OCI-LY7 (cell line): ENCODE results near the gene CAPS. TPM values are rescaled to one million over a fixed set of nuclear protein-coding genes. Genes with fewer than 3 reads are reported as not detected.

Source experiments
- BruUV-seq: library from RNA; stranded (reverse); fragments of 400-500 nt; replicated peaks from 2 replicates; lab custom pipeline; 2021; lab: Mats Ljungman, UMichigan
- CTCF ChIA-PET: fragments of 300-600 bp; sonication (Branson Sonifier 250); formaldehyde crosslinking; loops from one replicate; lab custom pipeline; 2022; ENCODE audit warnings: antibody characterized with exemption; ENCODE audit not compliant: unreplicated experiment; lab: Charles Lee
- POLR2A ChIA-PET: fragments of 300-600 bp; sonication (Branson Sonifier 250); formaldehyde crosslinking; loops from one replicate; lab custom pipeline; 2022; ENCODE audit warnings: antibody characterized with exemption; lab: Charles Lee
- DNase-seq: peaks from one replicate; pipeline ENCODE4 v3.0.0-alpha.2; 2015; ENCODE audit warnings: low spot score
- H2AFZ ChIP-seq: fragments of 200-600 bp; sonication (generic), shearing (Covaris generic); 2 replicates; pipeline ENCODE4 v1.6.1; 2014; ENCODE audit warnings: mild to moderate bottlenecking, antibody characterized with exemption, low read length, moderate library complexity
- H3K27ac ChIP-seq: fragments of 200-600 bp; sonication (generic); 2 replicates; pipeline ENCODE4 v1.5.1; 2014; ENCODE audit warnings: mixed run types, low read depth, mild to moderate bottlenecking, moderate library complexity, low read length, inconsistent platforms; ENCODE audit not compliant: poor library complexity, severe bottlenecking
- H3K36me3 ChIP-seq: fragments of 200-600 bp; sonication (generic); 2 replicates; pipeline ENCODE4 v1.6.1; 2014; ENCODE audit warnings: mild to moderate bottlenecking, antibody characterized with exemption, low read length, moderate library complexity, mixed read lengths; ENCODE audit not compliant: insufficient read depth
- H3K4me1 ChIP-seq: fragments of 200-600 bp; sonication (generic); 2 replicates; pipeline ENCODE4 v1.5.1; 2014; ENCODE audit warnings: mild to moderate bottlenecking, low read length; ENCODE audit not compliant: insufficient read depth, poor library complexity, severe bottlenecking
- H3K4me2 ChIP-seq: fragments of 200-600 bp; sonication (generic); 2 replicates; pipeline ENCODE4 v1.6.1; 2014; ENCODE audit warnings: mild to moderate bottlenecking, low read length
- H3K4me3 ChIP-seq: fragments of 200-600 bp; sonication (generic); 2 replicates; pipeline ENCODE4 v1.5.1; 2014; ENCODE audit warnings: mild to moderate bottlenecking, low read depth, low read length; ENCODE audit not compliant: poor library complexity, severe bottlenecking
- H3K79me2 ChIP-seq: fragments of 200-600 bp; sonication (generic); 2 replicates; pipeline ENCODE4 v1.6.1; 2016; ENCODE audit warnings: low read depth, mild to moderate bottlenecking, low read length, moderate library complexity, mixed read lengths; ENCODE audit not compliant: insufficient read depth
- H3K9me2 ChIP-seq: fragments of 200-600 bp; sonication (generic); 2 replicates; pipeline ENCODE4 v1.6.1; 2016; ENCODE audit warnings: mild to moderate bottlenecking, low read length, mixed read lengths; ENCODE audit not compliant: insufficient read depth
- H3K9me3 ChIP-seq: fragments of 200-600 bp; sonication (generic); 2 replicates; pipeline ENCODE4 v1.6.1; 2014; ENCODE audit warnings: mild to moderate bottlenecking, mixed run types, low read length, mixed read lengths
- H4K20me1 ChIP-seq: fragments of 200-600 bp; sonication (generic); 2 replicates; pipeline ENCODE4 v1.6.1; 2014; ENCODE audit warnings: mild to moderate bottlenecking, antibody characterized with exemption, low read length, moderate library complexity, mixed read lengths; ENCODE audit not compliant: insufficient read depth
- EZH2phosphoT487 ChIP-seq: fragments of 200-600 bp; sonication (generic); IDR thresholded peaks from 2 replicates; pipeline ENCODE4 v1.6.1; 2018; ENCODE audit warnings: low read depth, borderline replicate concordance, mild to moderate bottlenecking, mixed run types, antibody characterized with exemption, low read length, moderate library complexity, mixed read lengths
- intact Hi-C: fragments of 100-400 bp; cut with micrococcal nuclease; formaldehyde crosslinking; loops from one replicate; pipeline ENCODE4 v1.10.0; 2022; ENCODE audit not compliant: unreplicated experiment
- total RNA-seq, 2 experiments: library from RNA; depleted of rRNA in 1 of 2; stranded (reverse); fragments of >200 nt in 1 of 2; shearing (Covaris generic) in 1 of 2; gene quantifications; 2 replicates each; pipeline ENCODE4 v1.2.3, GENCODE V29; 2014 to 2022
- TF ChIP-seq, protein P1 (sequence below): fragments of 200-600 bp; sonication (generic); conservative IDR thresholded peaks from 2 replicates; pipeline ENCODE4 v1.5.1; 2014; ENCODE audit warnings: mild to moderate bottlenecking, antibody characterized with exemption, low read length, moderate library complexity, mixed read lengths

The CAPS gene
- total RNA-seq, 2 experiments from 2014 or later, result 8.1 to 11.0 TPM

DNA sequence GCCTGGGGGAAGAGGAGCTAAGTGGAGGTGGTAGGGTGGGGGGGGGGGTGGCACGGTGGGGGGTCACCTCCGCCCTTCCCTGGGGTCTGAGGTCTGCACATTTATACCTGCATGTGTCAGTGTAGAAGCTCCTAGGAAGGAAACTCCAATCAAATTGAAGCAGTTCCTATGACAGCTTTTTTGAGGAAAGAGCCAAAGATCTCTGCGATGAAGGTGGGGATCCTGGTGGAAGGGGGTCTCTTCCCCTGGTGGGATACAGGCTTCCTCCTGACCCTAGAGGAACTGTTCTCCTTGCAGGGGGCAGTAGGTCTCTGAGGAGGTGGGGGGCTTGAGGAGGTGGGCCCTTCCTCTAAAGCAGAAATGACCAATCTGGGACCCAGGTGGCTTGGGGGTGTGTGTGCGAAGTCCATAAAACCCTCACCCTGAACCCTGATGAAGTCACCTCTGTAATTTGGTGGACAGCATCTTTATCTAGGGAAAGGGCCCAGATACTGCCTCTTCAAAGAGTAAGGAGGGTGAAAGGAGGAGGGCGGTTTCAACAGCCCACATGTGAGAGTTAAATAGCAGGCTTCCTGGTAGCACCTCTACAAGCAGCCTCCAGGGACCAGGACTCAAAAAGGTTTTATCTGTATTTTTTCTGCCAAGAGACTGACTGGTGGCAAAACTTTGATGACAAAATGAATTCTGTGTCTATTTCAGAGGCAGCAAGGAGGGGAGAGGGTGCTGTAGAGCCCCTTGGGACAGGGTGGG is 50.9 kb downstream of the CAPS start:
- no TSS peak for BruUV-seq
- no peaks in the 10 kb centered on the region for H3K9me3 ChIP-seq
- CTCF ChIA-PET, result no interaction called here
- POLR2A ChIA-PET, result no interaction called here
- peaks cover 37% of the 10 kb centered on the region for H3K4me1 ChIP-seq
- peaks cover 62% of the 10 kb centered on the region; the same call in 1 of the 2 replicates for H3K36me3 ChIP-seq
- intact Hi-C loops, result no loop called here
- H2AFZ ChIP-seq, result no peak overlapping the region
- H3K4me2 ChIP-seq, result no peak overlapping the region
- no peak overlapping the region for H3K27ac ChIP-seq
- H3K9me2 ChIP-seq, result no peaks in the 10 kb centered on the region
- H3K4me3 ChIP-seq, result no peak overlapping the region
- TF ChIP-seq, protein P1, sequence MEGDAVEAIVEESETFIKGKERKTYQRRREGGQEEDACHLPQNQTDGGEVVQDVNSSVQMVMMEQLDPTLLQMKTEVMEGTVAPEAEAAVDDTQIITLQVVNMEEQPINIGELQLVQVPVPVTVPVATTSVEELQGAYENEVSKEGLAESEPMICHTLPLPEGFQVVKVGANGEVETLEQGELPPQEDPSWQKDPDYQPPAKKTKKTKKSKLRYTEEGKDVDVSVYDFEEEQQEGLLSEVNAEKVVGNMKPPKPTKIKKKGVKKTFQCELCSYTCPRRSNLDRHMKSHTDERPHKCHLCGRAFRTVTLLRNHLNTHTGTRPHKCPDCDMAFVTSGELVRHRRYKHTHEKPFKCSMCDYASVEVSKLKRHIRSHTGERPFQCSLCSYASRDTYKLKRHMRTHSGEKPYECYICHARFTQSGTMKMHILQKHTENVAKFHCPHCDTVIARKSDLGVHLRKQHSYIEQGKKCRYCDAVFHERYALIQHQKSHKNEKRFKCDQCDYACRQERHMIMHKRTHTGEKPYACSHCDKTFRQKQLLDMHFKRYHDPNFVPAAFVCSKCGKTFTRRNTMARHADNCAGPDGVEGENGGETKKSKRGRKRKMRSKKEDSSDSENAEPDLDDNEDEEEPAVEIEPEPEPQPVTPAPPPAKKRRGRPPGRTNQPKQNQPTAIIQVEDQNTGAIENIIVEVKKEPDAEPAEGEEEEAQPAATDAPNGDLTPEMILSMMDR, result no peak
- no peak for TF ChIP-seq EZH2phosphoT487
- DNase-seq, result no peak
- H4K20me1 ChIP-seq, result peaks cover 39% of the 10 kb centered on the region
- peaks cover 96% of the 10 kb centered on the region for H3K79me2 ChIP-seq

Other genes starting within 250 kb of the CAPS start
- 102 and 119 TPM in 2 replicates for gene MICOS13, start 233.7 kb upstream of the CAPS start, total RNA-seq (2014; rRNA removed; shearing (Covaris generic))
- 39.2 and 41.7 TPM in 2 replicates for gene MICOS13, start 233.7 kb upstream of the CAPS start, total RNA-seq (2022)
- 2.1 and 4.6 TPM in 2 replicates for gene HSD11B1L, start 233.2 kb upstream of the CAPS start, total RNA-seq (2014; rRNA removed; shearing (Covaris generic))
- gene HSD11B1L, start 233.2 kb upstream of the CAPS start, total RNA-seq (2022), result 4.6 and 4.9 TPM in 2 replicates
- gene RPL36, start 224.0 kb upstream of the CAPS start, total RNA-seq (2014; rRNA removed; shearing (Covaris generic)), result 1,836 and 1,936 TPM in 2 replicates
- 1,232 and 1,257 TPM in 2 replicates for gene RPL36, start 224.0 kb upstream of the CAPS start, total RNA-seq (2022)
- gene LONP1, start 194.1 kb upstream of the CAPS start, total RNA-seq (2014; rRNA removed; shearing (Covaris generic)), result 170 and 191 TPM in 2 replicates
- gene LONP1, start 194.1 kb upstream of the CAPS start, total RNA-seq (2022), result 248 and 280 TPM in 2 replicates
- gene CATSPERD, start 193.6 kb upstream of the CAPS start, total RNA-seq (2014; rRNA removed; shearing (Covaris generic)), result not detected in 2 replicates
- 0.26 TPM in 1 of 2 replicates, not detected in the other for gene CATSPERD, start 193.6 kb upstream of the CAPS start, total RNA-seq (2022)
- gene PRR22, start 129.5 kb upstream of the CAPS start, total RNA-seq (2014; rRNA removed; shearing (Covaris generic)), result 4.9 and 6.1 TPM in 2 replicates
- gene PRR22, start 129.5 kb upstream of the CAPS start, total RNA-seq (2022), result 10.5 and 10.6 TPM in 2 replicates
- 55.8 and 63.7 TPM in 2 replicates for gene DUS3L, start 123.1 kb upstream of the CAPS start, total RNA-seq (2014; rRNA removed; shearing (Covaris generic))
- gene DUS3L, start 123.1 kb upstream of the CAPS start, total RNA-seq (2022), result 59.6 and 76.9 TPM in 2 replicates
- gene NRTN, start 109.2 kb upstream of the CAPS start, total RNA-seq (2014; rRNA removed; shearing (Covaris generic)), result 3.2 and 3.9 TPM in 2 replicates
- 0.49 and 1.0 TPM in 2 replicates for gene NRTN, start 109.2 kb upstream of the CAPS start, total RNA-seq (2022)
- not detected in 2 replicates for gene FUT6, start 74.6 kb upstream of the CAPS start, total RNA-seq (2014; rRNA removed; shearing (Covaris generic))
- gene FUT6, start 74.6 kb upstream of the CAPS start, total RNA-seq (2022), result not detected in 2 replicates
- 0.47 and 0.98 TPM in 2 replicates for gene FUT3, start 62.8 kb upstream of the CAPS start, total RNA-seq (2014; rRNA removed; shearing (Covaris generic))
- 0.63 TPM in 1 of 2 replicates, not detected in the other for gene FUT3, start 62.8 kb upstream of the CAPS start, total RNA-seq (2022)
- 0.09 and 0.93 TPM in 2 replicates for gene FUT5, start 43.7 kb upstream of the CAPS start, total RNA-seq (2014; rRNA removed; shearing (Covaris generic))
- 0.25 and 0.37 TPM in 2 replicates for gene FUT5, start 43.7 kb upstream of the CAPS start, total RNA-seq (2022)
- gene NDUFA11, start 10.5 kb upstream of the CAPS start, total RNA-seq (2014; rRNA removed; shearing (Covaris generic)), result 217 and 293 TPM in 2 replicates
- gene NDUFA11, start 10.5 kb upstream of the CAPS start, total RNA-seq (2022), result 248 and 280 TPM in 2 replicates
- 6.6 and 6.8 TPM in 2 replicates for gene VMAC, start 9.4 kb upstream of the CAPS start, total RNA-seq (2014; rRNA removed; shearing (Covaris generic))
- 6.0 and 7.9 TPM in 2 replicates for gene VMAC, start 9.4 kb upstream of the CAPS start, total RNA-seq (2022)
- 63.7 and 74.3 TPM in 2 replicates for gene RANBP3, start 63.9 kb downstream of the CAPS start, total RNA-seq (2014; rRNA removed; shearing (Covaris generic))
- 90.2 and 99.9 TPM in 2 replicates for gene RANBP3, start 63.9 kb downstream of the CAPS start, total RNA-seq (2022)
- gene RFX2, start 196.2 kb downstream of the CAPS start, total RNA-seq (2014; rRNA removed; shearing (Covaris generic)), result 11.8 and 13.7 TPM in 2 replicates
- gene RFX2, start 196.2 kb downstream of the CAPS start, total RNA-seq (2022), result 11.0 and 12.1 TPM in 2 replicates
- not detected in 2 replicates for gene ACSBG2, start 221.4 kb downstream of the CAPS start, total RNA-seq (2014; rRNA removed; shearing (Covaris generic))
- not detected in 2 replicates for gene ACSBG2, start 221.4 kb downstream of the CAPS start, total RNA-seq (2022)